GM12878 (cell line): ENCODE results near the gene IL20RB. TPM values are rescaled to one million over a fixed set of nuclear protein-coding genes. Genes with fewer than 3 reads are reported as not detected.

ENCODE experiments used
- ATAC-seq: fragments of 200-7000 bp; cut with Tn5 transposase; 3 replicates; pipeline ENCODE4 v1.9.1; 2020; ENCODE audit warnings: mild to moderate bottlenecking, moderate library complexity
- BruUV-seq: library from RNA; stranded (reverse); fragments of 400-500 nt; replicated peaks from 2 replicates; lab custom pipeline; 2021; lab: Mats Ljungman, UMichigan
- CTCF ChIA-PET: fragments of 300-600 bp; sonication (Branson Sonifier 250); formaldehyde crosslinking; extraction: SDS; loops from one replicate; lab custom pipeline; 2021; ENCODE audit warnings: inconsistent platforms; lab: Yijun Ruan, JAX
- POLR2A ChIA-PET: fragments of 350-600 bp; formaldehyde crosslinking; extraction: SDS; loops from one replicate; lab custom pipeline; 2021; ENCODE audit warnings: inconsistent platforms; lab: Charles Lee
- RAD21 ChIA-PET: fragments of 300-600 bp; sonication (Branson Sonifier 250); formaldehyde crosslinking; loops from one replicate; lab custom pipeline; 2023; ENCODE audit warnings: antibody characterized with exemption; ENCODE audit not compliant: unreplicated experiment; lab: Charles Lee
- SMC1A ChIA-PET: fragments of 300-600 bp; sonication (Branson Sonifier 250); formaldehyde crosslinking; loops from one replicate; lab custom pipeline; 2023; ENCODE audit not compliant: unreplicated experiment, uncharacterized antibody; lab: Charles Lee
- DNase-seq: peaks from one replicate; pipeline ENCODE4 v3.0.0-alpha.2; 2011; ENCODE audit warnings: low read depth, low spot score
- FAIRE-seq: peaks from 3 replicates; lab custom pipeline; 2011; peaks lifted over from hg19 to GRCh38; lab: Jason Lieb, UNC
- H2AFZ ChIP-seq: 2 replicates; pipeline ENCODE4 v1.6.0; 2011; ENCODE audit warnings: low read depth, low read length, control low read depth; ENCODE audit not compliant: control insufficient read depth
- H3K27ac ChIP-seq: 2 replicates; pipeline ENCODE4 v1.5.1; 2011; ENCODE audit warnings: control low read depth; ENCODE audit not compliant: control insufficient read depth, insufficient read depth
- H3K27me3 ChIP-seq, 2 experiments: replicated peaks in 1 of 2; 2 replicates each; pipeline versions ENCODE4 v1.6.0 to v1.6.1; 2011; ENCODE audit warnings: low read length in 1 of 2; ENCODE audit not compliant: control insufficient read depth in 2 of 2, insufficient read depth in 2 of 2
- H3K36me3 ChIP-seq, 2 experiments: 2 replicates each; pipeline ENCODE4 v1.5.1; 2011; ENCODE audit warnings: low read length in 1 of 2; ENCODE audit not compliant: control insufficient read depth in 2 of 2, insufficient read depth in 2 of 2
- H3K4me1 ChIP-seq: 2 replicates; pipeline ENCODE4 v1.6.1; 2011; ENCODE audit warnings: mild to moderate bottlenecking, low read length, moderate library complexity, mixed read lengths; ENCODE audit not compliant: control insufficient read depth, insufficient read depth
- H3K4me2 ChIP-seq: 2 replicates; pipeline ENCODE4 v1.6.0; 2011; ENCODE audit warnings: control low read depth; ENCODE audit not compliant: control insufficient read depth, insufficient read depth
- H3K4me3 ChIP-seq: fragments of 200-600 bp; sonication (generic); 2 replicates; pipeline ENCODE4 v1.5.1; 2016
- H3K79me2 ChIP-seq: 2 replicates; pipeline ENCODE4 v1.6.0; 2011; ENCODE audit warnings: low read length; ENCODE audit not compliant: control insufficient read depth, insufficient read depth
- H3K9ac ChIP-seq: 2 replicates; pipeline ENCODE4 v1.8.0; 2011; ENCODE audit warnings: low read length, control low read depth, mixed read lengths; ENCODE audit not compliant: control insufficient read depth, insufficient read depth
- H3K9me3 ChIP-seq: replicated peaks from 3 replicates; pipeline ENCODE4 v1.5.1; 2011; ENCODE audit warnings: mild to moderate bottlenecking, low read length; ENCODE audit not compliant: control insufficient read depth, insufficient read depth
- H4K20me1 ChIP-seq: 2 replicates; pipeline ENCODE4 v1.6.0; 2011; ENCODE audit not compliant: control insufficient read depth, insufficient read depth
- BCL11A ChIP-seq: IDR thresholded peaks from 2 replicates; pipeline ENCODE4 v1.6.1; 2011; ENCODE audit warnings: low read depth, low read length
- BCL3 ChIP-seq: IDR thresholded peaks from 2 replicates; pipeline ENCODE4 v1.6.1; 2011; ENCODE audit warnings: borderline replicate concordance, low read depth, mild to moderate bottlenecking, moderate library complexity, low read length; ENCODE audit not compliant: insufficient read depth, poor library complexity, severe bottlenecking
- CHD2 ChIP-seq: IDR thresholded peaks from 2 replicates; pipeline ENCODE4 v1.6.1; 2011; ENCODE audit warnings: low read depth, low read length, improper control_type of control experiment, borderline replicate concordance
- IKZF2 ChIP-seq, 2 experiments: fragments of 450-650 bp; IDR thresholded peaks; 2 replicates each; pipeline ENCODE4 v1.6.1; 2017; ENCODE audit warnings: mild to moderate bottlenecking in 2 of 2, moderate library complexity in 2 of 2
- TBL1XR1 ChIP-seq: IDR thresholded peaks from 2 replicates; pipeline ENCODE4 v1.6.1; 2012; ENCODE audit warnings: low read depth, low read length, improper control_type of control experiment
- WGBS: methylation state at CpG from one replicate; pipeline ENCODE4 v1.1.6; 2016; ENCODE audit warnings: low lambda C conversion rate; ENCODE audit not compliant: insufficient replicate concordance, insufficient coverage; ENCODE audit errors: missing lambda C conversion rate; 5-methylcytosine and 5-hydroxymethylcytosine counted together
- in situ Hi-C: fragments of 300-500 bp; cut with MboI; formaldehyde crosslinking; loops from 9 replicates; pipeline ENCODE4 v1.14.3; 2018; ENCODE audit warnings: mixed read lengths
- intact Hi-C: fragments of 100-400 bp; cut with micrococcal nuclease; formaldehyde crosslinking; loops from one replicate; pipeline ENCODE4 v1.14.2; 2022; ENCODE audit not compliant: unreplicated experiment
- polyA plus RNA-seq, 11 experiments: library from polyadenylated mRNA; depleted of rRNA in 4 of 11; unstranded in 6 of 11; stranded (reverse) in 5 of 11; fragments of >200 nt; fragmentation: Nextera tagmentation in 4 of 11; fragmentation: Illumina TruSeq in 1 of 11; extraction: Ambion mirVana in 4 of 11; extraction: Trizol in 1 of 11; gene quantifications; 1 replicate in 1 of 11; 2 replicates in 10 of 11; pipeline versions ENCODE4 v1.2.1 to v1.2.3, GENCODE V29; 2011 to 2016; ENCODE audit warnings: inconsistent platforms in 2 of 11, missing spikeins in 2 of 11, low read depth in 1 of 11
- total RNA-seq, 4 experiments: library from RNA; depleted of rRNA in 3 of 4; stranded (reverse); fragments of >200 nt in 3 of 4; fragmentation: Illumina TruSeq in 1 of 4; extraction: Trizol in 1 of 4; gene quantifications; 2 replicates each; pipeline versions ENCODE4 v1.2.1 to v1.2.3, GENCODE V29; 2013 to 2021

IL20RB gene
- total and polyA plus RNA-seq, 10 of the 15 experiments (the other 5 are each of a cell fraction or from before 2014, with no cell fraction given) = 0.21 to 1.1 (median 0.54) TPM

- no peak for TF ChIP-seq CHD2
- no peak for TF ChIP-seq IKZF2 (IDR thresholded peaks at IDR 0.05)
- no peak for TF ChIP-seq TBL1XR1
- TF ChIP-seq BCL11A = no peak
Observed at GRCh38 chr3:137020888-137021287, 63.1 kb downstream of the IL20RB start (continued).

GRCh38 chr3:137024348-137024747, 66.6 kb downstream of the IL20RB start:
- RAD21 ChIA-PET = interaction anchor here (0.6 to 1.1 kb wide), 2 partner anchors 78 to 272 kb away, joined by 3 to 4 read pairs; partner anchors contain the start of gene STAG1
- intact Hi-C loops = no loop called here
- SMC1A ChIA-PET = interaction anchor here (0.6 to 1.4 kb wide), 2 partner anchors 9 to 317 kb away, joined by 3 read pairs; no protein-coding TSS in a partner anchor
- Histone ChIP-seq H3K36me3 (no peaks in the 10 kb centered on the region), H3K27ac (no peak overlapping the region), H3K27me3 (no peaks in the 10 kb centered on the region), H3K4me3 (no peak overlapping the region), H3K4me2 (no peak overlapping the region), H3K9me3 (no peaks in the 10 kb centered on the region), H3K4me1 (no peaks in the 10 kb centered on the region), H4K20me1 (no peaks in the 10 kb centered on the region), H2AFZ (no peak overlapping the region), H3K79me2 (no peaks in the 10 kb centered on the region), H3K9ac (no peak overlapping the region)
- CTCF ChIA-PET = interaction anchor here (1.2 to 3.1 kb wide), 3 partner anchors 8 to 10 kb away, joined by 4 to 13 read pairs (median 10); no protein-coding TSS in a partner anchor
- in situ Hi-C loops = no loop called here
- BruUV-seq = no TSS peak
- POLR2A ChIA-PET = no interaction called here
- no peak for DNase-seq
- ATAC-seq = no peak
- no peak for TF ChIP-seq BCL3
- 56% methylated on average over 5 of the region's 5 CpGs for WGBS
- FAIRE-seq = no peak
